Effector memory CD4-positive, alpha-beta T cell (primary cell): ENCODE data around the gene IL17A.
A peak's percentile ranks its signal among the peaks of the same experiment; 100 is the strongest.

Source experiments
- DNase-seq, 3 donors: peaks; one replicate each; pipeline ENCODE4 v3.0.0-alpha.2; 2020
- H3K27ac ChIP-seq: 2 replicates; pipeline ENCODE4 v1.7.0; 2013; ENCODE audit warnings: mild to moderate bottlenecking, low read length, moderate library complexity; ENCODE audit not compliant: insufficient read depth, poor library complexity, severe bottlenecking
- H3K27me3 ChIP-seq: replicated peaks from 2 replicates; pipeline ENCODE4 v1.7.0; 2013; ENCODE audit warnings: mild to moderate bottlenecking, low read length; ENCODE audit not compliant: insufficient read depth, control insufficient read depth, poor library complexity, severe bottlenecking
- H3K36me3 ChIP-seq: 2 replicates; pipeline ENCODE4 v1.7.0; 2013; ENCODE audit warnings: mild to moderate bottlenecking, low read length, moderate library complexity; ENCODE audit not compliant: control insufficient read depth, insufficient read depth
- H3K4me1 ChIP-seq: 2 replicates; pipeline ENCODE4 v1.7.0; 2013; ENCODE audit warnings: low read length, mild to moderate bottlenecking; ENCODE audit not compliant: control insufficient read depth, insufficient read depth, poor library complexity, severe bottlenecking
- H3K4me3 ChIP-seq: 2 replicates; pipeline ENCODE4 v1.7.0; 2013; ENCODE audit warnings: low read length, low read depth, mild to moderate bottlenecking; ENCODE audit not compliant: insufficient read depth, poor library complexity, severe bottlenecking
- H3K9me3 ChIP-seq: 2 replicates; pipeline ENCODE4 v1.7.0; 2013; ENCODE audit warnings: mild to moderate bottlenecking, low read length, moderate library complexity; ENCODE audit not compliant: control insufficient read depth
- total RNA-seq, 3 donors: gene quantifications; one replicate each; lab custom pipeline; 2026; lab: John Stamatoyannopoulos, UW

IL17A gene
- total RNA-seq: 0 to 1.7 (median 0.44) reads per million in 3 donors

- Histone ChIP-seq H3K4me1 (no peaks in the 10 kb centered on the region), H3K27me3 (no peaks in the 10 kb centered on the region), H3K36me3 (no peaks in the 10 kb centered on the region), H3K4me3 (peak within 1 kb of the TSS; percentile 7), H3K27ac (no peak within 1 kb of the TSS), H3K9me3 (no peaks in the 10 kb centered on the region)
- no peak for DNase-seq
Observed at GRCh38 chr6:52186075-52186474, at the start of gene IL17A. TSS of gene IL17A (plus strand) at chr6:52186375. CDS start at chr6:52186432, 57 bp downstream.

GRCh38 chr6:52136934-52137467 lies 49.2 kb upstream of the IL17A start:
- Histone ChIP-seq H3K27ac (no peak overlapping the region), H3K4me3 (no peak overlapping the region), H3K36me3 (no peaks in the 10 kb centered on the region), H3K27me3 (no peaks in the 10 kb centered on the region), H3K4me1 (no peaks in the 10 kb centered on the region), H3K9me3 (no peaks in the 10 kb centered on the region)
- DNase-seq: no peak

- no peak overlapping the region for H3K4me3 ChIP-seq
- H3K27me3 ChIP-seq: no peaks in the 10 kb centered on the region
- no peaks in the 10 kb centered on the region for H3K9me3 ChIP-seq
- H3K27ac ChIP-seq: no peak overlapping the region
- DNase-seq: no peak
- no peaks in the 10 kb centered on the region for H3K4me1 ChIP-seq
- no peaks in the 10 kb centered on the region for H3K36me3 ChIP-seq
Observed at GRCh38 chr6:52138284-52138683, 47.9 kb upstream of the IL17A start.

- DNase-seq: no peak
- Histone ChIP-seq H3K9me3 (no peaks in the 10 kb centered on the region), H3K27me3 (peaks cover 4% of the 10 kb centered on the region), H3K27ac (no peak overlapping the region), H3K4me3 (no peak overlapping the region), H3K4me1 (no peaks in the 10 kb centered on the region), H3K36me3 (no peaks in the 10 kb centered on the region)
Observed at GRCh38 chr6:52139985-52140680, 46.0 kb upstream of the IL17A start.

GRCh38 chr6:52141596-52141995 lies 44.6 kb upstream of the IL17A start:
- Histone ChIP-seq H3K9me3 (no peaks in the 10 kb centered on the region), H3K4me3 (no peak overlapping the region), H3K4me1 (no peaks in the 10 kb centered on the region), H3K27ac (no peak overlapping the region), H3K27me3 (peaks cover 4% of the 10 kb centered on the region), H3K36me3 (no peaks in the 10 kb centered on the region)
- DNase-seq: no peak

GRCh38 chr6:52142556-52142955 lies 43.6 kb upstream of the IL17A start:
- no peak overlapping the region for H3K27ac ChIP-seq
- no peak overlapping the region for H3K4me3 ChIP-seq
- no peak for DNase-seq
- no peaks in the 10 kb centered on the region for H3K9me3 ChIP-seq
- H3K27me3 ChIP-seq: peaks cover 4% of the 10 kb centered on the region
- H3K4me1 ChIP-seq: no peaks in the 10 kb centered on the region
- no peaks in the 10 kb centered on the region for H3K36me3 ChIP-seq

- no peaks in the 10 kb centered on the region for H3K36me3 ChIP-seq
- no peaks in the 10 kb centered on the region for H3K9me3 ChIP-seq
Observed at GRCh38 chr6:52143551-52143950, 42.6 kb upstream of the IL17A start.

GRCh38 chr6:52144196-52145076 lies 41.7 kb upstream of the IL17A start:
- no peak overlapping the region for H3K4me3 ChIP-seq
- DNase-seq: no peak
- H3K27ac ChIP-seq: no peak overlapping the region

More at GRCh38 chr6:52143551-52143950, 42.6 kb upstream of the IL17A start:
- Histone ChIP-seq H3K27me3 (peaks cover 4% of the 10 kb centered on the region), H3K4me1 (no peaks in the 10 kb centered on the region), H3K4me3 (no peak overlapping the region), H3K27ac (no peak overlapping the region)
- DNase-seq: no peak

GRCh38 chr6:52146851-52147445 lies 39.2 kb upstream of the IL17A start:
- Histone ChIP-seq H3K36me3 (no peaks in the 10 kb centered on the region), H3K4me3 (no peak overlapping the region), H3K27me3 (peaks cover 4% of the 10 kb centered on the region), H3K9me3 (no peaks in the 10 kb centered on the region), H3K4me1 (no peaks in the 10 kb centered on the region), H3K27ac (no peak overlapping the region)
- no peak for DNase-seq

More at GRCh38 chr6:52144196-52145076, 41.7 kb upstream of the IL17A start:
- Histone ChIP-seq H3K27me3 (peaks cover 4% of the 10 kb centered on the region), H3K9me3 (no peaks in the 10 kb centered on the region), H3K36me3 (no peaks in the 10 kb centered on the region), H3K4me1 (no peaks in the 10 kb centered on the region)
